ENCODE measurements around the gene MPZL1.
"Not testable (repeated sequence)": the region's sequence is repeated elsewhere in the genome, so short reads cannot be mapped to it uniquely, and the experiment has no call there.

The MPZL1 gene

DNA sequence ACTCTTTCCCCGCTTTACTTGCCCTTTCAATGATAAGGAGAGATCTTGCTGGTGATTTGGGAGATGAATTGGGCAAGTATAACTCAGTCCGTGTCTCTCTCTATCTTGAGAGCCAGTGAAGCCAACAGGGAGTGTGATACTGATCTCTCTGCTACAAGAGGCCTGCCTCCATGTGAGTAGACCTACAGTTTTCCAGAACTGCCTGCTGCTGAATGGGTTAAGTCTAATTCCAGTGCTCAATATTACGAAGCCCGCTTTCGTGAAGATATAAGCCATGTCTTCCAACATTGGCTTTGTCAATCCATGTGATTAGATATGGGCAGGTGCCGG lies 99.5 kb downstream of the MPZL1 start:
- intact Hi-C loops (cut with DNase I) = no loop called here
- no peak for DNase-seq

DNA sequence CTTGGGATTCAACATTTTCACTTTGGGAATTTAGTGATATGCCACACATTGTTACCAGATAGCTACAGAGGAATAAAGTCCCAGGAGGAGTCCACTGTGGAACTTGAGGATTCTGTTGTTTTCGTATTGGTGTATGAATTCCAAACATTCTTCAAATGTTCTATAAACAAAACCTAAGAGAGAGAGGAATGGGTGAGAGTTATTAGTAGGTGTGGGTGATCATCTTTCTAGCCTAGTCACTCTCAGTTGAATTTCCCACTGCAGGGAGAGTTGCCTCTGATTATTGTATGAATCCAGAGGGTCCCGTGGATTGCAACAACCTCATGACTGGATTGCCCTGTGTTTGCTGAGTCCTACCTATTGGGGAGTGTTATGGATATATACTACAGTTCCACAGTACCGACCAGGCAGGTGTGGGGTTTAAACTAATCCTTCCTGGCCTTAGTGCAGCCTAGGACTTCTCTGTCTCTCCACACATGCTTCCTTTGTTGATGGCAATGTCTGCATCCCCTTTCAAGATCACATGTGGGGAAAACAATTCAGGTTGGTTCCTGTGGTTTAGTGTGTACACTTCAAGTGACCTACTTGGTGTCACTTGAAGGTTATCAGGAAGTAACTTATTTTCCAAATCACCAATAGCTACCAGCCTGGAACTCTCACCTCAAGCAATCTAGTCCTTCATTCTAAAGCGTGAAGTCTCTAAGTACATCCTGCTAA lies 100.3 kb downstream of the MPZL1 start:
- DNase-seq = no peak
- intact Hi-C loops (cut with DNase I) = no loop called here

DNA sequence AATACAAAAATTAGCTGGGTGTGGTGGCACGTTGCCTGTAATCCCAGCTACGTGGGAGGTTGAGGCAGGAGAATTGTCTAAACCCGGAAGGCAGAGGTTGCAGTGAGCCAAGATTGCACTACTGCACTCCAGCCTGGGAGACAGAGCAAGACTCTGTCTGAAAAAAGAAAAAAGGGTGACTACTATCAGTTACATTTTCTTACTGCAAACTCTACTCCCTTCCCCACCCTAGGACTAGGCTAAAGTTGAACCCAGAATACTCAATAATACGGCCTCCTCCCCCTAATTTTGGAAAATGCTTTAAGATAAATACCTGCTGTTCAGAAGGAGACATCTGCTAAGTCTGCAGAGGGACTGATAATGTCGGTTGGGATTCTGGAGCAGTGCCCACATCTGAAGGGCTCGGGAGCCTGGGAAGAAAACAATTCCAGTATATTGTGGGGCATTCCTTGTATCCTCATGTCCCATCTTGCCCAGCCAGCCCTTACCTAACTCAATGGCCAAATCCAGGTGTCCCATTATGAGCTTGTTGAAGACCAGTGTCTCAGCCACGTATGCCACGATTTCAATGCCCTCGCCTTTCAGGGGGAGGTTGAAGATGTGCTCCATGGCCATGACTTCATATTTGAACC lies 102.5 kb downstream of the MPZL1 start:
- no peak for DNase-seq
- intact Hi-C loops (cut with DNase I) = no loop called here

- no peak for DNase-seq
- intact Hi-C loops (cut with DNase I) = no loop called here
These were observed 103.8 kb downstream of the MPZL1 start for GRCh38 chr1:167825419-167826079.

GRCh38 chr1:167826127-167826526 lies 104.3 kb downstream of the MPZL1 start:
- intact Hi-C loops (cut with DNase I) = no loop called here
- no peak for DNase-seq

GRCh38 chr1:167829868-167830267 lies 108.1 kb downstream of the MPZL1 start:
- intact Hi-C loops (cut with DNase I) = no loop called here
- no peak for DNase-seq

DNA sequence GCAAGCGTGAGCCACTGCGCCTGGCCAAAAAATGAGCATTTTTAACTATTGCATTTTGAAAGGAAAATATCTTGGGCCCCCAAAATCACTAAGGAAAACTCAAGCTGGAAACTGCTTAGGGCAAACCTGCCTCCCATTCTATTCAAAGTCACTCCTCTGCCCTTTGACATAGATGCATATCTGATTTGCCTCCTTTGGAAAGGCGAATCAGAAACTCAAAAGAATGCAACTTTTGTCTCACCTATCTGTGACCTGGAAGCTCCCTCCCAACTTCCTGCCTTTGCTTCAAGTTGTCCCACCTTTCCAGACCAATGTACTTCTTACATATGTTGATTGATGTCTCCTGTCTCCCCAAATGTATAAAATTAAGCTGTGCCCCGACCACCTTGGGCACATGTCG lies 108.9 kb downstream of the MPZL1 start:
- DNase-seq; intact Hi-C loops (cut with DNase I): not testable (repeated sequence)

DNA sequence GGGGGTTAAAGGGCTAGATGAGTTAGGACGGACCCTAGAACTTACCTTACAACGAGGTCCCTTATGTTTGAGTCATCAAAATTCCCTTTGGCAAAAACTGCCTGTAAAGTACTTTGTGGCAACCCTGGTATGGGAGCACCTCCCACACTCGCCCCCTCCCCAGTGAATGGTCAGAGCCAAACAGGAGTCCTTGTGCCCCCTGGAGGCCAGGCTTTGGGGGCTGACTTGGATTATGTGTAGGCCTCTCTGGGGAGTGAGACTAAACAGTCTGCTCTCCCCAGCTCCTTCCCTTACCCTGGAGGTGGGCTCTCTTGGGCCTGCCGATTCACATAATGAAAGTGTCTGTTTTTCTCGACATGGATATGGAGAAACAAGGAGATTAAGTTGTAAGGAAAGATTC lies 110.9 kb downstream of the MPZL1 start:
- DNase-seq = no peak
- intact Hi-C loops (cut with DNase I) = no loop called here

DNA sequence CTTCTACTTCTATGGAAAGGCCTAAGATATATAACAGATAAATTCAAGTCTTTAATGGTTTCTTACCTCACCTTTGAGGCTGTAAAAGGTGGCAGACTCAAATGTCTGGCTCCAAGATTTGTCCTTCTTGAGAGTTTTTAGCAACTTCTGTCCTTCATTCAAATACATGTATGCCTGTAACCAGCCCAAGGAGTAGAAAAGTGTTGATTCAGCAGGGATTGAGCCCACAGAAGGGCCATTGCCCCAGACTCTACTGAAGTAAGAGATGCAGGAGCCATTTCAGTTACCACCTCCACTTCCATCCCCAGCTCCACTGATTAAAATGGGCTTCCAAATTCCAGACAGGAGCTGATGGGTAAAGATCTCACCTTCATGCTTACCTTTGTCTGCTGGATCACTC lies 112.1 kb downstream of the MPZL1 start:
- intact Hi-C loops (cut with DNase I) = no loop called here
- DNase-seq = no peak

GRCh38 chr1:167836197-167836596 lies 114.4 kb downstream of the MPZL1 start:
- intact Hi-C loops (cut with DNase I) = no loop called here
- no peak for DNase-seq

DNA sequence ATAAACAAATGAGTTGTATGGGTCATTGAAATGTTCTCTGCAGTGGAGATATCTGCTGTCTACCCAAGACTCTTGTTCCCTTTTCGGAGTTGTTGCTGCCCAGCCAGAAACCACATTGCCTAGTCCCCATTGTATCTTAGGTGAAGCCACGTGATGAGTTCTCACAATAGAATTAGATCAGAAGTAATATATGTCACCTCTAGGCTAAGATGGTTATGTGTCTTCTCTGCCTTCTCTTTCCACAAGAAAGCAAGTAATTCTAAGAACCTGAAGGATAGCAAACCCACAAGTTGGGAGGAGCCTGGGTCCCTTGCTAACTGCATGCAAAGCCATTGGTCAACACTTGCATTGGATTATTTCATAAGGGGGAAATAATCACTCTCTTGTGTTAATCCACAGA lies 115.5 kb downstream of the MPZL1 start:
- intact Hi-C loops (cut with DNase I) = no loop called here
- DNase-seq = no peak

DNA sequence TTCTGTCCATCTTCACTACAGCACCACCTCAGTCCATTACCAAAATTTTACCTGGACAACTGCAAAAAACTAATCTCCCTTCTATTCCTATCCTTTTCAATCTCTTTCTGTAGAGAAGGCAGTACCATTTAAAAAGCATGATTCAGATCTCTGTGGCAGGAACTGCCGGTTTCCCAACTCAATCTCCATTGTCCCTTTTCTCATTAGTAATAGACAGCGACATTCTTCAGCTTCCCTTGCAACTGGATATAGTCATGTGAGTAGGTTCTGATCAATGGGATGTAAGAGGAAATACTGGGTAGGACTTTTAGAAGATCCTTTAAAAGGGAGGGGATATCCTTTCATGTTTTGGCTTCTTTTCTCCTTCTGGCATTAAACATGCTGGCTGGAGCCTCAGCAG lies 117.2 kb downstream of the MPZL1 start:
- no peak for DNase-seq

More for the DNA sequence above, 117.2 kb downstream of the MPZL1 start:
- intact Hi-C loops (cut with DNase I) = no loop called here
